Measurements from ENCODE around the gene GPRIN2. TPM values are rescaled to one million over a fixed set of nuclear protein-coding genes. Genes with fewer than 3 reads are reported as not detected.
A peak's percentile ranks its signal among the peaks of the same experiment; 100 is the strongest.

Gene GPRIN2
- total RNA-seq, 6 experiments from 2014 or later: 0.19 to 0.84 (median 0.32) TPM

DNA sequence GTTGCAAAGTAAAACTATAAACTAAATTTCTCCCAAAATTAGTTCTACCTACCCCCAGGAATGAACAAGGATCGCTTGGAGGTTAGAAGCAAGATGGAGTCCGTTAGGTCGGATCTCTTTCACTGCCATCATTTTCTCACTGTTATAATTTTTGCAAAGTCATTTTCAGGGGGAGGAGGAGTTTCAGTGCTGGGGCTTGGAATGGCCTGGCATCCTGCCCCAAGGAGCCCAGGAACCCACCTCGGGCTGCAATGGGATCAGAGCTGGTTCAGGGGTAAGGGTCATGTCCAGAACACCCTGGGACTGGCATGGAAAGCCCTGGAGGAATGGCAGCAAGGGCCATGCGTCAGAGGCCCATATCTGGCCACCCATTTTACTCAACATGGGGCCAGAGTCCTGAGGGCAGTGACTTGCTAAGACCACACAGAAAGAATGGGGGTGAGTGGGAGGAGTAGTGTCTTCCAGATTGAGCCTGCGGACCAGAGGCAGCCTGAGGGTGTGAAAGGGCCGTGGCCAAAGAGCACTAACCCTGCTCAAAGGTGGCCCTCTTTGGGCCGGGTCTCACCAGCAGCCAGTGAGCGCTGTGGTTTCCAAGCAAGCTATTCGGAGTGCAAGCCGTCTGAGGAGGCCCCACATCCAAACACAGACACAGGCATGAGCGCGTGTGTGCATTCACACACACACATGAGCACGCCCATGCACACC lies 31.8 kb downstream of the GPRIN2 start:
- 80% methylated on average over 14 of the region's 14 CpGs for WGBS (ENCODE audit: insufficient coverage, low coverage, low lambda C conversion rate, missing lambda C conversion rate)
- TF ChIP-seq, protein P1, sequence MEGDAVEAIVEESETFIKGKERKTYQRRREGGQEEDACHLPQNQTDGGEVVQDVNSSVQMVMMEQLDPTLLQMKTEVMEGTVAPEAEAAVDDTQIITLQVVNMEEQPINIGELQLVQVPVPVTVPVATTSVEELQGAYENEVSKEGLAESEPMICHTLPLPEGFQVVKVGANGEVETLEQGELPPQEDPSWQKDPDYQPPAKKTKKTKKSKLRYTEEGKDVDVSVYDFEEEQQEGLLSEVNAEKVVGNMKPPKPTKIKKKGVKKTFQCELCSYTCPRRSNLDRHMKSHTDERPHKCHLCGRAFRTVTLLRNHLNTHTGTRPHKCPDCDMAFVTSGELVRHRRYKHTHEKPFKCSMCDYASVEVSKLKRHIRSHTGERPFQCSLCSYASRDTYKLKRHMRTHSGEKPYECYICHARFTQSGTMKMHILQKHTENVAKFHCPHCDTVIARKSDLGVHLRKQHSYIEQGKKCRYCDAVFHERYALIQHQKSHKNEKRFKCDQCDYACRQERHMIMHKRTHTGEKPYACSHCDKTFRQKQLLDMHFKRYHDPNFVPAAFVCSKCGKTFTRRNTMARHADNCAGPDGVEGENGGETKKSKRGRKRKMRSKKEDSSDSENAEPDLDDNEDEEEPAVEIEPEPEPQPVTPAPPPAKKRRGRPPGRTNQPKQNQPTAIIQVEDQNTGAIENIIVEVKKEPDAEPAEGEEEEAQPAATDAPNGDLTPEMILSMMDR (IDR thresholded peaks at IDR 0.05): no peak
- no peak for TF ChIP-seq POLR2A (IDR thresholded peaks at IDR 0.05)
- peak in 2 of 4 donors; percentile 3 to 11 for ATAC-seq
- Histone ChIP-seq H3K4me1 (no peaks in the 10 kb centered on the region), H3K27me3 (no peaks in the 10 kb centered on the region), H3K4me3 (no peak overlapping the region), H3K9me3 (no peaks in the 10 kb centered on the region), H3K27ac (no peak overlapping the region), H3K36me3 (no peaks in the 10 kb centered on the region)
- intact Hi-C loops (cut with DNase I): no loop called here
- DNase-seq: peak in 2 of 3 donors; percentile 26 to 57

- H3K4me1 ChIP-seq: no peaks in the 10 kb centered on the region
- ATAC-seq (peak in 1 of 4 donors; percentile 21), DNase-seq (peak in 2 of 3 donors; percentile 37 to 59)
- TF ChIP-seq POLR2A (IDR thresholded peaks at IDR 0.05): no peak
- TF ChIP-seq, protein P1 (IDR thresholded peaks at IDR 0.05): no peak
- H3K9me3 ChIP-seq: no peaks in the 10 kb centered on the region
- H3K27ac ChIP-seq: no peak overlapping the region
- WGBS (ENCODE audit: insufficient coverage, low coverage, low lambda C conversion rate, missing lambda C conversion rate): 59% methylated on average over 8 of the region's 8 CpGs
- no peaks in the 10 kb centered on the region for H3K27me3 ChIP-seq
- H3K36me3 ChIP-seq: no peaks in the 10 kb centered on the region
- intact Hi-C loops (cut with DNase I): no loop called here
- no peak overlapping the region for H3K4me3 ChIP-seq
Measured at GRCh38 chr10:46523962-46524471, 32.4 kb downstream of the GPRIN2 start.

DNA sequence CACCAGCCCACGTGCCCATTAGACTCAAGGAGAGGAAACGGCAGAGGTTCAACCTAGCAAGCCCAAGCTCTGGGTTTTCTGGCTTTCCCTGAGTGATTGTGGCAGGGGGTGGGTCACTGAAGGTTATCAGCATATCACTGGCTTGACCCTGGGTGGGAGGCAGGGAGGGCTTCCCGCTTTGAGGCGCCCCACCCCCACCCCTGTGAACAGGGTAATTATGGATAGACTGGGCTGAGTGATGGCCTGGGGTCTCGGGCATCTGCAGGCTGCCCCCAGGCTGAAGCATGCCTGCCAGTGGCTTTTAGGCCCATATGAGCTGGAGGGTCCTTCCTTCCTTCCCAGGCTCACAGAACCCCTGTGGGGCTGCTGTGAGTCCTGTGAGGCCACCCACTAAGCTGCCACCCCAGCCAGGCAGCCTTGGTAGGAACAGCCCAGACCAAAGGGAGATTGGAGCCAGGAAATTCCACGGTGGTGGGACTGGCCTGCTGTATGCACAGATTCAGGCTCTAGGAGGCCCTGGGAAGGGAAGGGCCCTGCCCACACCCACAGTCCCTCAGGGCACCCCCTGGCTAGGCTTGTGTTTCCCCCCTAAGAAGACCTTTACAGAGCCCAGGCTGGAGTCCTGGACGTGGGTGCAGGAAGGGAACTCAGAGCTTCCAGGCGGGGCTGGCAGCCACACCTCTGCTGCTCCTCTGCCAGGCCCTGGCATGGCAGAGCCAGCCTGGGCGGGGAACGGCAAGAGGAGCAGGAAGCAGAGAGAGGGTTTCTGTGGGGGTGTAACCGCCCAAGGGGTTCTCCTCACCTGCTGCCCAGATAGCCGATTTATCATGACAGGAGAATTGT lies 33.1 kb downstream of the GPRIN2 start:
- H3K27ac ChIP-seq: no peak overlapping the region
- ATAC-seq: peak; percentile 12 to 44 (median 28)
- H3K4me3 ChIP-seq: no peak overlapping the region
- H3K27me3 ChIP-seq: no peaks in the 10 kb centered on the region
- intact Hi-C loops (cut with DNase I): no loop called here
- no peaks in the 10 kb centered on the region for H3K4me1 ChIP-seq
- H3K36me3 ChIP-seq: no peaks in the 10 kb centered on the region
- no peaks in the 10 kb centered on the region for H3K9me3 ChIP-seq
- WGBS (ENCODE audit: insufficient coverage, low coverage, low lambda C conversion rate, missing lambda C conversion rate): 53% methylated on average over 11 of the region's 12 CpGs
- DNase-seq: peak in 2 of 3 donors; percentile 27 to 54
- TF ChIP-seq, protein P1 (IDR thresholded peaks at IDR 0.05): no peak
- no peak for TF ChIP-seq POLR2A (IDR thresholded peaks at IDR 0.05)

- Histone ChIP-seq H3K9me3 (no peaks in the 10 kb centered on the region), H3K4me1 (no peaks in the 10 kb centered on the region), H3K36me3 (no peaks in the 10 kb centered on the region), H3K4me3 (no peak overlapping the region), H3K27me3 (no peaks in the 10 kb centered on the region), H3K27ac (no peak overlapping the region)
- ATAC-seq (no peak), DNase-seq (peak in 1 of 3 donors; percentile 50)
- TF ChIP-seq, protein P1 (IDR thresholded peaks at IDR 0.05): no peak
- TF ChIP-seq POLR2A (IDR thresholded peaks at IDR 0.05): no peak
- WGBS (ENCODE audit: insufficient coverage, low coverage, low lambda C conversion rate, missing lambda C conversion rate): 77% methylated on average over 10 of the region's 10 CpGs
- intact Hi-C loops (cut with DNase I): no loop called here
Measured at GRCh38 chr10:46522295-46523118, 34.0 kb downstream of the GPRIN2 start.
